Measurements from ENCODE around the gene MMADHC. TPM values are rescaled to one million over a fixed set of nuclear protein-coding genes. Genes with fewer than 3 reads are reported as not detected.

The MMADHC gene
- polyA plus RNA-seq, 1 donor (not counting 4 experiments of a cell fraction or from before 2014, with no cell fraction given): 140 TPM

GRCh38 chr2:149537092-149537726 lies 50.4 kb downstream of the MMADHC start:
- no peak overlapping the region for H3K4me2 ChIP-seq (ENCODE audit: control insufficient read depth, extremely low read depth, insufficient read depth, low read depth, low read length)
- H3K9ac ChIP-seq (ENCODE audit: control insufficient read depth, extremely low read depth, insufficient read depth, low read length): no peak overlapping the region
- dilution Hi-C loops (cut with MboI; ENCODE audit: extremely low pct_ligation_motif_present, low sequenced_read_pairs): no loop called here
- FAIRE-seq (no peak), DNase-seq (ENCODE audit: low read depth, low spot score) (no peak)
- no peak overlapping the region for H3K4me3 ChIP-seq (ENCODE audit: control insufficient read depth in 2 of 3, extremely low read depth in 1 of 3, insufficient read depth in 2 of 3, low read depth in 1 of 3, low read length in 3 of 3)
- H3K9me3 ChIP-seq (ENCODE audit: control insufficient read depth, low read depth, low read length): no peaks in the 10 kb centered on the region
- no peak overlapping the region for H2AFZ ChIP-seq (ENCODE audit: control insufficient read depth, low read length)
- H3K4me1 ChIP-seq (ENCODE audit: control insufficient read depth, extremely low read depth, insufficient read depth, low read length): peaks cover 11% of the 10 kb centered on the region
- no peak overlapping the region for H3K27ac ChIP-seq (ENCODE audit: control insufficient read depth, insufficient read depth, low read length)
- H3K27me3 ChIP-seq (ENCODE audit: control insufficient read depth, extremely low read depth, insufficient read depth, low read length): no peaks in the 10 kb centered on the region
- H3K36me3 ChIP-seq (ENCODE audit: control insufficient read depth in 2 of 2, extremely low read depth in 1 of 2, insufficient read depth in 2 of 2, low read length in 2 of 2): no peaks in the 10 kb centered on the region
- H3K9me1 ChIP-seq (ENCODE audit: control insufficient read depth, extremely low read depth, insufficient read depth, low read length): no peaks in the 10 kb centered on the region
- no peak for TF ChIP-seq EZH2 (IDR thresholded peaks at IDR 0.05; ENCODE audit: low read length)
- TF ChIP-seq CTCF (optimal IDR thresholded peaks at IDR 0.05 in 1 of 3, IDR thresholded peaks at IDR 0.05 in 1 of 3, conservative IDR thresholded peaks at IDR 0.05 in 1 of 3; ENCODE audit: extremely low read depth in 1 of 3, insufficient read depth in 2 of 3, low read length in 3 of 3): no peak
- no peaks in the 10 kb centered on the region for H4K20me1 ChIP-seq (ENCODE audit: control insufficient read depth, extremely low read depth, insufficient read depth, low read length)
- H3K79me2 ChIP-seq (ENCODE audit: control insufficient read depth, insufficient read depth, low read length): no peaks in the 10 kb centered on the region

GRCh38 chr2:149536649-149537048 lies 50.9 kb downstream of the MMADHC start:
- no peak for FAIRE-seq

More at GRCh38 chr2:149536649-149537048, 50.9 kb downstream of the MMADHC start:
- H3K36me3 ChIP-seq (ENCODE audit: control insufficient read depth in 2 of 2, extremely low read depth in 1 of 2, insufficient read depth in 2 of 2, low read length in 2 of 2): no peaks in the 10 kb centered on the region
- no peaks in the 10 kb centered on the region for H3K79me2 ChIP-seq (ENCODE audit: control insufficient read depth, insufficient read depth, low read length)
- H3K9me1 ChIP-seq (ENCODE audit: control insufficient read depth, extremely low read depth, insufficient read depth, low read length): no peaks in the 10 kb centered on the region
- DNase-seq (ENCODE audit: low read depth, low spot score): no peak
- H3K4me2 ChIP-seq (ENCODE audit: control insufficient read depth, extremely low read depth, insufficient read depth, low read depth, low read length): no peak overlapping the region
- no peak overlapping the region for H3K9ac ChIP-seq (ENCODE audit: control insufficient read depth, extremely low read depth, insufficient read depth, low read length)
- H3K4me1 ChIP-seq (ENCODE audit: control insufficient read depth, extremely low read depth, insufficient read depth, low read length): peaks cover 11% of the 10 kb centered on the region
- H2AFZ ChIP-seq (ENCODE audit: control insufficient read depth, low read length): no peak overlapping the region
- dilution Hi-C loops (cut with MboI; ENCODE audit: extremely low pct_ligation_motif_present, low sequenced_read_pairs): no loop called here
- no peaks in the 10 kb centered on the region for H4K20me1 ChIP-seq (ENCODE audit: control insufficient read depth, extremely low read depth, insufficient read depth, low read length)
- TF ChIP-seq EZH2 (IDR thresholded peaks at IDR 0.05; ENCODE audit: low read length) (no peak), CTCF (optimal IDR thresholded peaks at IDR 0.05 in 1 of 3, IDR thresholded peaks at IDR 0.05 in 1 of 3, conservative IDR thresholded peaks at IDR 0.05 in 1 of 3; ENCODE audit: extremely low read depth in 1 of 3, insufficient read depth in 2 of 3, low read length in 3 of 3) (no peak)
- H3K27me3 ChIP-seq (ENCODE audit: control insufficient read depth, extremely low read depth, insufficient read depth, low read length): no peaks in the 10 kb centered on the region
- no peak overlapping the region for H3K4me3 ChIP-seq (ENCODE audit: control insufficient read depth in 2 of 3, extremely low read depth in 1 of 3, insufficient read depth in 2 of 3, low read depth in 1 of 3, low read length in 3 of 3)
- H3K9me3 ChIP-seq (ENCODE audit: control insufficient read depth, low read depth, low read length): no peaks in the 10 kb centered on the region
- no peak overlapping the region for H3K27ac ChIP-seq (ENCODE audit: control insufficient read depth, insufficient read depth, low read length)

Data from keratinocyte (primary cell).